Bronchial epithelial cell (primary cell): ENCODE results near the gene TMED5. TPM values are rescaled to one million over a fixed set of nuclear protein-coding genes. Genes with fewer than 3 reads are reported as not detected.

Experiments
- DNase-seq: peaks from one replicate; pipeline ENCODE4 v3.0.0-alpha.2; 2010; ENCODE audit warnings: low read depth
- FAIRE-seq: peaks from 2 replicates; lab custom pipeline; 2011; peaks lifted over from hg19 to GRCh38; lab: Jason Lieb, UNC
- H3K27me3 ChIP-seq: 2 replicates; pipeline ENCODE4 v1.5.1; 2011; ENCODE audit warnings: low read length; ENCODE audit not compliant: control insufficient read depth, insufficient read depth
- H3K36me3 ChIP-seq: 2 replicates; pipeline ENCODE4 v1.5.1; 2011; ENCODE audit warnings: low read length; ENCODE audit not compliant: control insufficient read depth, insufficient read depth
- H3K4me3 ChIP-seq: 2 replicates; pipeline ENCODE4 v1.5.1; 2011; ENCODE audit warnings: mild to moderate bottlenecking, low read depth, low read length, control low read depth
- total RNA-seq: library from RNA; depleted of rRNA; stranded (reverse); fragments of >200 nt; gene quantifications from 2 replicates; pipeline ENCODE4 v1.2.1, GENCODE V29; 2014
- TF ChIP-seq, protein P1 (sequence below): IDR thresholded peaks from 2 replicates; pipeline ENCODE4 v1.5.1; 2011; ENCODE audit warnings: mild to moderate bottlenecking, moderate library complexity, low read length, control low read depth, inconsistent platforms; ENCODE audit not compliant: insufficient read depth, severe bottlenecking

TMED5 gene
- total RNA-seq, 1 donor from 2014 or later = 52.7 TPM

- TF ChIP-seq, protein P1, sequence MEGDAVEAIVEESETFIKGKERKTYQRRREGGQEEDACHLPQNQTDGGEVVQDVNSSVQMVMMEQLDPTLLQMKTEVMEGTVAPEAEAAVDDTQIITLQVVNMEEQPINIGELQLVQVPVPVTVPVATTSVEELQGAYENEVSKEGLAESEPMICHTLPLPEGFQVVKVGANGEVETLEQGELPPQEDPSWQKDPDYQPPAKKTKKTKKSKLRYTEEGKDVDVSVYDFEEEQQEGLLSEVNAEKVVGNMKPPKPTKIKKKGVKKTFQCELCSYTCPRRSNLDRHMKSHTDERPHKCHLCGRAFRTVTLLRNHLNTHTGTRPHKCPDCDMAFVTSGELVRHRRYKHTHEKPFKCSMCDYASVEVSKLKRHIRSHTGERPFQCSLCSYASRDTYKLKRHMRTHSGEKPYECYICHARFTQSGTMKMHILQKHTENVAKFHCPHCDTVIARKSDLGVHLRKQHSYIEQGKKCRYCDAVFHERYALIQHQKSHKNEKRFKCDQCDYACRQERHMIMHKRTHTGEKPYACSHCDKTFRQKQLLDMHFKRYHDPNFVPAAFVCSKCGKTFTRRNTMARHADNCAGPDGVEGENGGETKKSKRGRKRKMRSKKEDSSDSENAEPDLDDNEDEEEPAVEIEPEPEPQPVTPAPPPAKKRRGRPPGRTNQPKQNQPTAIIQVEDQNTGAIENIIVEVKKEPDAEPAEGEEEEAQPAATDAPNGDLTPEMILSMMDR = no peak
- Histone ChIP-seq H3K27me3 (no peaks in the 10 kb centered on the region), H3K4me3 (no peak overlapping the region), H3K36me3 (peaks cover 3% of the 10 kb centered on the region)
- no peak for FAIRE-seq
- no peak for DNase-seq
Measured at GRCh38 chr1:93152835-93153234, 27.4 kb downstream of the TMED5 start.

DNA sequence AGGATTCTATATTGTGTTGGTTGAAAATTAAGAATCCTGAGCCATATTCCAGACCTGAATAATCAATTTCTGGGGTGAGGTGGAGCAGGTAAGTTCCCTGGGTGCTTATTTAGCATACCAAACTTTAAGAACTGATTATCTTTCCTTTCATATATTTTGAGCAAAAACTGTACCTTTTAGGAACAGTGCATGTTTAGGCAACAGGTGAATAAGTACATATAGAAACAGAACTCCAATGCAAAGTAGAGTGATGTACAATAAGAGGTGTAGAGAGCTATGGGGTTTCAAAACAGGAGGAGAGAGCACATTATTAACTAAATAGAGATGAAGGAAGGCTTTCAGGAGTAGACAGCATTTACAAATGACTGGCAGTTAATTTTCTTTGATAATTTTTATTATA is 28.7 kb downstream of the TMED5 start:
- H3K36me3 ChIP-seq = peaks cover 3% of the 10 kb centered on the region
- H3K27me3 ChIP-seq = no peaks in the 10 kb centered on the region
- DNase-seq (no peak), FAIRE-seq (no peak)
- no peak overlapping the region for H3K4me3 ChIP-seq
- TF ChIP-seq, protein P1 = no peak

- DNase-seq (no peak), FAIRE-seq (no peak)
- Histone ChIP-seq H3K27me3 (no peaks in the 10 kb centered on the region), H3K4me3 (no peak overlapping the region), H3K36me3 (peaks cover 3% of the 10 kb centered on the region)
- TF ChIP-seq, protein P1 = no peak
Measured at GRCh38 chr1:93150729-93151128, 29.5 kb downstream of the TMED5 start.

- DNase-seq (no peak), FAIRE-seq (no peak)
- Histone ChIP-seq H3K36me3 (peaks cover 1% of the 10 kb centered on the region), H3K27me3 (no peaks in the 10 kb centered on the region), H3K4me3 (no peak overlapping the region)
- TF ChIP-seq, protein P1 = no peak
Measured at GRCh38 chr1:93148001-93148400, 32.2 kb downstream of the TMED5 start.

- no peaks in the 10 kb centered on the region for H3K36me3 ChIP-seq
- FAIRE-seq (no peak), DNase-seq (no peak)
- TF ChIP-seq, protein P1 = no peak
- H3K27me3 ChIP-seq = no peaks in the 10 kb centered on the region
- H3K4me3 ChIP-seq = no peak overlapping the region
Measured at GRCh38 chr1:93143769-93144168, 36.4 kb downstream of the TMED5 start.

- Histone ChIP-seq H3K36me3 (no peaks in the 10 kb centered on the region), H3K4me3 (no peak overlapping the region), H3K27me3 (no peaks in the 10 kb centered on the region)
- FAIRE-seq (no peak), DNase-seq (peak; percentile 54)
- TF ChIP-seq, protein P1 = no peak
Measured at GRCh38 chr1:93143136-93143535, 37.1 kb downstream of the TMED5 start.
